Neuronal stem cell (in vitro differentiated cells): ENCODE results near the gene UBASH3B.
"Not testable (repeated sequence)": the region's sequence is repeated elsewhere in the genome, so short reads cannot be mapped to it uniquely, and the experiment has no call there.

Experiments
- DNase-seq: peaks from one replicate; pipeline ENCODE4 v3.0.0-alpha.2; 2013; ENCODE audit warnings: low spot score
- H2AFZ ChIP-seq: one replicate; pipeline ENCODE4 v1.6.1; 2013; ENCODE audit warnings: mild to moderate bottlenecking, low read length, inconsistent platforms
- H2AK5ac ChIP-seq: 2 replicates; pipeline ENCODE4 v1.6.1; 2013; ENCODE audit warnings: low read depth, mild to moderate bottlenecking, inconsistent platforms, low read length, moderate library complexity, mixed read lengths
- H2BK120ac ChIP-seq: 2 replicates; pipeline ENCODE4 v1.6.1; 2013; ENCODE audit warnings: low read depth, mild to moderate bottlenecking, inconsistent platforms, low read length, moderate library complexity, mixed read lengths
- H2BK12ac ChIP-seq: one replicate; pipeline ENCODE4 v1.6.1; 2013; ENCODE audit warnings: low read length, inconsistent platforms
- H2BK15ac ChIP-seq: 2 replicates; pipeline ENCODE4 v1.6.1; 2013; ENCODE audit warnings: mild to moderate bottlenecking, low read length, inconsistent platforms, mixed read lengths
- H2BK5ac ChIP-seq: one replicate; pipeline ENCODE4 v1.6.1; 2013; ENCODE audit warnings: inconsistent platforms, mild to moderate bottlenecking, low read length, moderate library complexity
- H3K14ac ChIP-seq: one replicate; pipeline ENCODE4 v1.6.1; 2013; ENCODE audit warnings: low read length, inconsistent platforms
- H3K18ac ChIP-seq: 2 replicates; pipeline ENCODE4 v1.6.1; 2013; ENCODE audit warnings: low read length, inconsistent platforms
- H3K23ac ChIP-seq: 2 replicates; pipeline ENCODE4 v1.6.1; 2013; ENCODE audit warnings: low read depth, mild to moderate bottlenecking, mixed read lengths, low read length, inconsistent platforms; ENCODE audit not compliant: poor library complexity
- H3K27ac ChIP-seq: replicated peaks from 3 replicates; pipeline ENCODE4 v1.5.1; 2013; ENCODE audit warnings: low read length, inconsistent platforms
- H3K27me3 ChIP-seq, 3 experiments: 2 replicates each; pipeline ENCODE4 v1.6.1; 2013; ENCODE audit warnings: low read length in 3 of 3, mild to moderate bottlenecking in 2 of 3, inconsistent platforms in 1 of 3, low read depth in 1 of 3, mixed read lengths in 1 of 3, moderate library complexity in 1 of 3; ENCODE audit not compliant: control insufficient read depth in 3 of 3, insufficient read depth in 3 of 3
- H3K36me3 ChIP-seq, 2 donors: replicated peaks in 1 of 2; 2 replicates each; pipeline ENCODE4 v1.6.1; 2013; ENCODE audit warnings: low read length in 2 of 2; ENCODE audit not compliant: control insufficient read depth in 2 of 2, insufficient read depth in 2 of 2
- H3K4ac ChIP-seq: 2 replicates; pipeline ENCODE4 v1.6.1; 2013; ENCODE audit warnings: inconsistent platforms, mild to moderate bottlenecking, low read length, moderate library complexity
- H3K4me1 ChIP-seq, 2 donors: 1 replicate in 1 of 2; 2 replicates in 1 of 2; pipeline ENCODE4 v1.6.1; 2013; ENCODE audit warnings: low read length in 2 of 2, low read depth in 1 of 2; ENCODE audit not compliant: control insufficient read depth in 2 of 2, insufficient read depth in 1 of 2
- H3K4me2 ChIP-seq: one replicate; pipeline ENCODE4 v1.6.1; 2013; ENCODE audit warnings: mild to moderate bottlenecking, low read length, inconsistent platforms; ENCODE audit not compliant: insufficient read depth, poor library complexity, severe bottlenecking
- H3K4me3 ChIP-seq, 2 donors: 2 replicates each; pipeline ENCODE4 v1.5.1; 2013; ENCODE audit warnings: low read length in 2 of 2, mild to moderate bottlenecking in 2 of 2, inconsistent platforms in 1 of 2, moderate library complexity in 1 of 2
- H3K79me1 ChIP-seq: one replicate; pipeline ENCODE4 v1.6.1; 2013; ENCODE audit warnings: low read depth, mild to moderate bottlenecking, inconsistent platforms, low read length, moderate library complexity
- H3K9ac ChIP-seq: one replicate; pipeline ENCODE4 v1.6.1; 2013; ENCODE audit warnings: mild to moderate bottlenecking, low read depth, low read length, inconsistent platforms; ENCODE audit not compliant: poor library complexity
- H3K9me3 ChIP-seq, 2 donors: replicated peaks in 1 of 2; 2 replicates each; pipeline versions ENCODE3 to v1.6.1; 2013; ENCODE audit warnings: low read length in 2 of 2, mild to moderate bottlenecking in 2 of 2, inconsistent platforms in 1 of 2, low read depth in 1 of 2, mixed read lengths in 1 of 2, moderate library complexity in 1 of 2; ENCODE audit not compliant: control insufficient read depth in 2 of 2, insufficient read depth in 1 of 2
- H4K8ac ChIP-seq: one replicate; pipeline ENCODE4 v1.6.1; 2013; ENCODE audit warnings: low read depth, mild to moderate bottlenecking, inconsistent platforms, low read length, moderate library complexity
- H4K91ac ChIP-seq: one replicate; pipeline ENCODE4 v1.6.1; 2013; ENCODE audit warnings: low read length, low read depth, mild to moderate bottlenecking, inconsistent platforms; ENCODE audit not compliant: poor library complexity
- WGBS, 2 donors: extraction: QIAGEN DNeasy Blood & Tissue Kit; methylation state at CpG; one replicate each; pipeline ENCODE4 v1.1.7; 2013; ENCODE audit warnings: missing lambda C conversion rate in 2 of 2, mixed read lengths in 1 of 2; ENCODE audit not compliant: insufficient read length in 2 of 2, insufficient replicate concordance in 1 of 2; ENCODE audit errors: extremely low coverage in 2 of 2; 5-methylcytosine and 5-hydroxymethylcytosine counted together

The UBASH3B gene

DNA sequence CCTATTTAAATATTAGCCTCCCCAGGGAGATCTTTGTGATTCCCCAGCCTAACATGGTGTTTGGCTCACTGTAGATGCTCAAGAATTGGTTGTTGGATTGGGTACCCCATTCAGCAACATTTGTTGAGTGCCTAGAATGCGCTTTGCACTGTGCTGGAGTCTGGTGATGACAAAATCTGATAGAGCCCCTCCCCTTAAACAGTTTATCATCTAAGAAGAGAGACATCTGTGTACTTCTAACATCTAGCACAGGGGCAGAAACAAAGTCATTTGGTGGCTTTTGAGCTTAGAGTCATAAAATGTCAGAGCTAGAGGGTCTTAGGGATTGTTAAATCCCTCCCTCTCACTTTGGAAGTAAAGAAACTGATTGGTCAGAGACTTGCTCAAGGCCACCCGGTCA, 73.0 kb downstream of the UBASH3B start:
- no peak overlapping the region for H2AFZ ChIP-seq

DNA sequence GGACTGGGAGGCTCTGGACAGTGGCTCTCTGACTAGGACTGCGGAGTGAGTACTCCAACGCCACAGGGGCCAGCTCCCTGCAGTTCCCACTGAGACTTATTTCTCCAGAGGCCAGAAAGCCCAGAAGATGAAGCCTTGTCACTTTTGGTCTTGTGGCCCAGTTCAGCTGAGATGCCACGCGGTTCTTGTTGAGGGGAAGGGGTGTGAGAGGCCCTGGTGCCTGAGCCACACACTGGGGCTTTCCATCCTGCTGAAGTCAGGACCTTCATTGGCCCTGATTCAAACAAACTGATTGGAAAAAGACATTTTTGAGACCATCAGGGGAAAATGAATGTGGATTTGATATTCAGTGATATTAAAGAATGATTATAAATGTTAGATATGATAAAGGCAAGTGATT, 73.6 kb downstream of the UBASH3B start:
- WGBS, 2 donors: no CpG with 5 or more reads among the region's 4 CpGs
- Histone ChIP-seq H3K9ac (no peak overlapping the region), H4K8ac (no peak overlapping the region)

More for the DNA sequence above, 73.0 kb downstream of the UBASH3B start:
- Histone ChIP-seq H3K14ac (no peak overlapping the region), H3K27me3 (no peaks in the 10 kb centered on the region), H4K8ac (no peak overlapping the region), H3K36me3 (no peaks in the 10 kb centered on the region), H3K4ac (no peak overlapping the region), H4K91ac (no peak overlapping the region), H3K9me3 (no peaks in the 10 kb centered on the region), H2BK5ac (no peak overlapping the region), H3K4me3 (no peak overlapping the region), H2BK120ac (peak overlapping the region; percentile 27), H2BK15ac (peak overlapping the region; percentile 6), H3K23ac (no peak overlapping the region), H3K4me1 (peaks cover 4 to 21% of the 10 kb centered on the region in 2 donors), H3K79me1 (no peaks in the 10 kb centered on the region), H2AK5ac (no peak overlapping the region), H2BK12ac (no peak overlapping the region), H3K27ac (no peak overlapping the region), H3K4me2 (no peak overlapping the region), H3K18ac (peak overlapping the region; percentile 20), H3K9ac (no peak overlapping the region)
- no peak for DNase-seq
- WGBS, 2 donors: no CpG with 5 or more reads among the region's 2 CpGs

DNA sequence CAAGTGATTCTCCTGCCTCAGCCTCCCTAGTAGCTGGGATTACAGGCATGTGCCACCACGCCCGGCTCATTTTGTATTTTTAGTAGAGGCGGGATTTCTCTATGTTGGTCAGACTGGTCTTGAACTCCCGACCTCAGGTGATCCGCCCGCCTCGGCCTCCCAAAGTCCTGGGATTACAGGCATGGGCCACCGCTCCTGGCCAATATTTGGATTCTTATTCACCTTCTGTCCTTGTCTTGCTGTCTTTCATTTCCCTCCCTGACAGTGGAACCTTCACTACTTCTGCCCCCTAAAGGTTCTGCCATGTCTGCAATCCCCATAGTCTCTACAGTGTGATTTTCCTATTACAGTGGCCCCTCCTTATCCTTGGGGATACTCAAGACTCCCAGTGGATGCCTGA, 75.2 kb downstream of the UBASH3B start:
- not testable (repeated sequence) for H3K27ac ChIP-seq, H3K18ac ChIP-seq, H3K14ac ChIP-seq, H2BK120ac ChIP-seq, H3K9me3 ChIP-seq, H3K4me2 ChIP-seq, H4K91ac ChIP-seq, H3K4me3 ChIP-seq, H3K23ac ChIP-seq, H3K27me3 ChIP-seq, H2BK5ac ChIP-seq, H3K79me1 ChIP-seq, H3K4ac ChIP-seq, H3K36me3 ChIP-seq, H2BK15ac ChIP-seq, H3K9ac ChIP-seq, H4K8ac ChIP-seq, H2BK12ac ChIP-seq, DNase-seq, H2AK5ac ChIP-seq, H2AFZ ChIP-seq
- WGBS, 2 donors: no CpG with 5 or more reads among the region's 8 CpGs
- peaks cover 0 to 14% of the 10 kb centered on the region in 2 donors for H3K4me1 ChIP-seq

More for the DNA sequence above, 73.6 kb downstream of the UBASH3B start:
- Histone ChIP-seq H2BK12ac (no peak overlapping the region), H3K23ac (no peak overlapping the region), H2AK5ac (no peak overlapping the region), H3K36me3 (no peaks in the 10 kb centered on the region), H3K4me3 (no peak overlapping the region), H3K4me2 (no peak overlapping the region), H3K27me3 (no peaks in the 10 kb centered on the region), H3K4ac (no peak overlapping the region), H2BK5ac (no peak overlapping the region), H3K9me3 (no peaks in the 10 kb centered on the region), H3K14ac (no peak overlapping the region), H3K79me1 (no peaks in the 10 kb centered on the region), H3K18ac (peak overlapping the region; percentile 20), H3K4me1 (peaks cover 4 to 18% of the 10 kb centered on the region in 2 donors), H2BK120ac (peak overlapping the region; percentile 27), H2BK15ac (peak overlapping the region; percentile 6), H3K27ac (no peak overlapping the region), H4K91ac (no peak overlapping the region), H2AFZ (no peak overlapping the region)
- no peak for DNase-seq

DNA sequence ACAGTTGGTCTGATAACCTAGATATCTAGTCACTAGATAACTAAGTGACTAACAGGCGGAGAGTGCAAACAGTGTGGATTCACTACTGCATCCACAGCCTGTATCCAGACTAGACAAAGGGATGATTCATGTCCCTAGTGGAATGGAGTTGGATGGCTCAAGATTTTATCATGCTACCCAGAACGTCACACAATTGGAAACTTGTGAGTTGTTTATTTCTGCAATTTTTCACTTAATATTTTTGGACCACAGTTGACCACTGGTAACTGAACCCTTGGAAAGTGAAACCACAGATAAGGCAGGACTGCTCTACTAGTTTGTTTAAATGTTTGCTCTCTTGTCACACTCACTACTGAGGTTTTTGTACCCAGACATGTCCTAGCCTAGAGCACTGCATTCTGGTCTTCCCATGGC, 76.0 kb downstream of the UBASH3B start:
- WGBS, 2 donors: no CpG with 5 or more reads among the region's 2 CpGs
- Histone ChIP-seq H3K14ac (no peak overlapping the region), H3K23ac (no peak overlapping the region), H3K9me3 (no peaks in the 10 kb centered on the region), H3K4ac (no peak overlapping the region), H2AFZ (no peak overlapping the region), H2AK5ac (no peak overlapping the region), H3K4me2 (no peak overlapping the region), H3K36me3 (no peaks in the 10 kb centered on the region), H2BK120ac (no peak overlapping the region), H2BK12ac (no peak overlapping the region), H2BK5ac (no peak overlapping the region), H3K27ac (no peak overlapping the region), H4K8ac (no peak overlapping the region), H3K79me1 (no peaks in the 10 kb centered on the region), H3K27me3 (no peaks in the 10 kb centered on the region), H4K91ac (no peak overlapping the region), H2BK15ac (peak overlapping the region; percentile 8), H3K4me1 (peaks cover 0 to 14% of the 10 kb centered on the region in 2 donors), H3K9ac (no peak overlapping the region), H3K18ac (no peak overlapping the region), H3K4me3 (no peak overlapping the region)
- no peak for DNase-seq
